ENCODE measurements around the gene PSAP.
A peak's percentile ranks its signal among the peaks of the same experiment; 100 is the strongest.

The PSAP gene

DNA sequence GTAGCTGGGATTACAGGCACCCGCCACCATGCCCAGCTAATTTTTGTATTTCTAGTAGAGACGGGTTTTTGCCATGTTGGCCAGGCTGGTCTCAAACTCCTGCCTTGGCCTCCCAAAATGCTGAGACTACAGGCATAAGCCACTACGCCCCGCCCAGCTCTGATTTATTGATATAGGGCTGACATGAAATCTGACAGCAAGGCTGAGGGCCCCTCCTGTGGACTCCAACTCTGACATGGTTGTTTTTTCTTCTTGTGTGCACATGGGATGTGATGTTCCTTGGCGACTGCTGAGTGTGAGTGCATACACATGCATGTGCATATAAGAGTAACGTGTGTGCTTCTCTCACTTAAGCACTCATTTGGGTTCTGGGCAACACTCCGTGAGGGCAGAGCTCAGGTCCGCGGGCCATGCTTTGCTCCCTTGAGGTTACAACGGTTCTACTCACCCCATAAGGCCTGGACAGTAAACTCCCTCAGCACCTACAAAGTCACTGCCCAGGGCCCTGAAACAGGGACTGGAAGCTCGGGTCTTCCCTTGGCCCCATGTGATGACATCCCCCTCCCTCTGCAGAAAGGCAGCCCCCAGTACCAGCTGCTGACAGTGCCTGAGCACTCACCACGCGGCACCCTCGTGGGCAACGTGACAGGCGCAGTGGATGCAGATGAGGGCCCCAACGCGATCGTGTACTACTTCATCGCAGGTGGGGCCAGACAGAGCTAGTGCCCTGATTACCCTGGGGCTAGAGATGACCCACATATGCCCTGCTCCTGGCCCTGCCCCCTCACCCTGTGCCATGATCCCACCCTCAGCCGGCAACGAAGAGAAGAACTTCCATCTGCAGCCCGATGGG is 44.1 kb downstream of the PSAP start:
- no peak for DNase-seq

GRCh38 chr10:71805776-71806703 is 45.0 kb downstream of the PSAP start:
- peak; percentile 22 for DNase-seq

- peak; percentile 51 for DNase-seq
Observed at GRCh38 chr10:71804077-71804476, 47.0 kb downstream of the PSAP start.

- no peak for DNase-seq
Observed at GRCh38 chr10:71802715-71803488, 48.1 kb downstream of the PSAP start.

- DNase-seq, result no peak
Observed at GRCh38 chr10:71802235-71802634, 48.8 kb downstream of the PSAP start.

DNA sequence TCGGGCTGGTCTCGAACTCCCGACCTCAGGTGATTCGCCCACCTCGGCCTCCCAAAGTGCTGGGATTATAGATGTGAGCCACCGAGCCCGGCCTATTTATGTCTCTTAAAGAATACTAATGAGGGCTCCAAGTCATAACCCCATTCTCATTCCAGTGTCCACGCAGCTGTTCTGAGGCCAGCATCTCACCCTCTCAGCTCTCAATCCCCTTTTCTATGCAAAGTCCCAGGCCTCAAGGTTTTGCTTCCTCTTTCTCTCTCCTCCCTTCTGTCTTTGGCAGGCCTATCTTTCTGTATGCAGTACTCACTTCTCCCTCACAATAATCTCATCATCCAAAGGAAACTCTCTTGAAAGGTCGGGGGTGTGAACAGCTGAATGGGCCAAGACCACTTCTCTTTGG is 49.7 kb downstream of the PSAP start:
- no peak for DNase-seq

- no peak for DNase-seq
Observed at GRCh38 chr10:71799608-71800453, 51.2 kb downstream of the PSAP start.

GRCh38 chr10:71799112-71799511 is 51.9 kb downstream of the PSAP start:
- no peak for DNase-seq

GRCh38 chr10:71798308-71798624 is 52.8 kb downstream of the PSAP start:
- DNase-seq, result no peak

- DNase-seq, result no peak
Observed at GRCh38 chr10:71797533-71798307, 53.3 kb downstream of the PSAP start.

DNA sequence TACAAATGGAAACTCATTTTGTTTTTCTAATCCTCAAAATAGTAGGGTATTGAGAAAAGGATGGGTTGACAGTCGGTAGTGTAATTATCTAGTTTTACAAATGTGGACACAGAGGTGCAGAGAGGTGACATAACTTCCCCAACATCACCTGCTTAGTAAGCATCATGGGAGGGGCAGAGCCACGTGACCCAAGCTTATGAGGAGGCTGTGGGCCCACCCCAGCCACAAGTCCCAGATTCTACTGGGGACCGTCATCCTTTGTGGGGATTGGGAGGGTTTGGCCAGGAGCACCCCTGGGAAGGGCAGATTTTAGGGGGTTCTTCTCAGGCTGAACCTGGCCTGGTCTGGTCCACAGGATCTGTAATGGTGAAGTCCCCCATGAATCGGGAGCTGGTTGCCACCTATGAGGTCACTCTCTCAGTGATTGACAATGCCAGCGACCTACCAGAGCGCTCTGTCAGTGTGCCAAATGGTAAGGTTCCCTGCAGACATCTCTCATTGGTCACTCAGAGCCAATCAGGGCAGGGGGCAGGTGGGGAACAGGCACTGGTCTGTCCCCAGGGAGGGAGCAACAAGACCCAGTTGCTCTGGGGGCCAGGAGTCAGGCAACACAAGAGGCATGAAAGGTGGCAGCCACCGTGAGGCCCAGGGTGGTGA is 54.2 kb downstream of the PSAP start:
- no peak for DNase-seq

DNA sequence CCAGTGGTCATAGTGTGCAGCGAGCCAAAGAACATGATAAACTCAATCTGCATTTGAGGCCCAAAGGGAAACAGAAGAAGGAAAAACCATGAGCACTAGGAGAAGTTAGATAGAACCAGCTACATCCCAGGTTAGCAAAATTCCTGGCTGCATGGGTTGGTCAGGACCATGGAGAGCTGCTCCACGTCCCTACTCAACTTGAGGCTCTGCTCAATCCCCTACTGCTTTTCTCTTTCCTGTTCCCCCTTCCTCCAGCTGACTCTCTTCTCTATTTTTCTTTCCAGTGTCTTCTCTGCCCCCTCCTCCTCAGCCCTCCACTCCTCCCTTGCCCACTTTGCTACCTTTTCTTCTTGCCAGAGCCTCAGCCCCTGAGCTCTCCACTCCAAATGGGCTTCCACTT is 55.8 kb downstream of the PSAP start:
- no peak for DNase-seq

DNA sequence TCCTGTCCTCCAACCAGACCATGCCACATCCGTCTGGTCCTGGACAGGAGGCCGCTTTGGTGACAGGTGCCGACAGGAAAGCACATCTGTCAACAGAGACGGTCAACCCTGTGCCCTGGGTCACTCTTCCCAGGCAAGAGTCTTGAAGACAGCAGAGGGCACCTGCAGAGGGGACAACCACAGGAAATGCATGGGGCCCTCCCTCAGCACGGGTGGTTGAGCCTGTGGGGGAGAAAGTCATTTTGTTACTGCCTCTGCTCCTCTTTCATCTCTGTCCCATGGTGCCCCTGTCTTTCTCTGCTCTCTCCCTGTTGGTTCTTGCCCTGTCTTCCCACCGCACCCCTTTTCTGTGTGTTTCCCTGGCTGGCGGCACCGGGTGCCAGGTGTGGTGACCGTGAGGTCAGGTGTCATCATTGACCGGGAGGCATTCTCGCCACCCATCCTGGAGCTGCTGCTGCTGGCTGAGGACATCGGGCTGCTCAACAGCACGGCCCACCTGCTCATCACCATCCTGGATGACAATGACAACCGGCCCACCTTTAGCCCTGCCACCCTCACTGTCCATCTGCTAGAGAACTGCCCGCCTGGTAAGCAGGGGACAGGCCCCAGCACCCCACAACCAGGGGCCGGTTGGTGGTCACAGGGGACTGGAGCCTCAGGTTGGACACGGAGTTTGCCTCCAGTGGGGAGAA is 60.2 kb downstream of the PSAP start:
- DNase-seq, result no peak

DNA sequence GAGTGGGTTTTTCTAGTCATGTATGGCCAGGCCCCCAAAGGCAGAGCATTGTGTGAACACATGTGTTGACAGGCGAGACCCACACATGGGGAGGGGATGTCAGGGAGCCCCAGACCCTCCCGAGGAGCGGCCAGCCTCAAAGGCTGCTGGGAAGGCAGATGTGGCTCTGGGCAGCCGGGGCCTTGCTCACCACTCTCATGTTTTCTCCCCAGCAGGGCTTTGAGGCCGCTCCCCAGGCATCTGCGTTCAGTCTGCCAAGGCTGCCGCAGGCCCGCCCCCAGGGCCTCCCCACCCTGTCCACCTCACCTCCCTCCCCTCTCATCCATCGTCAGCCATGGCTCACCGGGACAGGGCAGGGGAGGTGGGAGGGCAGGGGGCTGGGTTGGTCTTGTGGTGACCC is 61.2 kb downstream of the PSAP start:
- no peak for DNase-seq

DNA sequence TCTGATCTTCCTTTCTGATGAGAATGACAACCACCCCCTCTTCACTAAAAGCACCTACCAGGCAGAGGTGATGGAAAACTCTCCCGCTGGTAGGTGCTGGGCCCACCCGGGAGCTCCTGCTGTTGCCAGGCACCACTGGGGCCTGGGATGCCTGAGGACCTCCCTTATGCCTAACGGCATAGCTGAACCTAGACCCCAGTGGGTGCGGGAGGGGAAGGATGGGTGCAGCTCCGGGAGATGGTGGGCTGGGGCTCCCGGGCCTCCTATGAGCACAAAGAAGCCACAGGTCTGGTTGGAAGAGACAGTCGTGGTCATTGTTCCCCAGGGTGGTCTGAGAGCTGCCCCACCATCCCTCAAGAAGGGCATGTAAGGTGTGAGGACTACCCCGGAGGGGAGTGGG is 62.1 kb downstream of the PSAP start:
- no peak for DNase-seq

GRCh38 chr10:71784679-71785272 is 66.3 kb downstream of the PSAP start:
- DNase-seq, result no peak

- no peak for DNase-seq
Observed at GRCh38 chr10:71783917-71784678, 67.0 kb downstream of the PSAP start.

GRCh38 chr10:71782917-71783490 is 68.0 kb downstream of the PSAP start:
- DNase-seq, result no peak
